ENCODE measurements around the gene ASPHD2.

DNA sequence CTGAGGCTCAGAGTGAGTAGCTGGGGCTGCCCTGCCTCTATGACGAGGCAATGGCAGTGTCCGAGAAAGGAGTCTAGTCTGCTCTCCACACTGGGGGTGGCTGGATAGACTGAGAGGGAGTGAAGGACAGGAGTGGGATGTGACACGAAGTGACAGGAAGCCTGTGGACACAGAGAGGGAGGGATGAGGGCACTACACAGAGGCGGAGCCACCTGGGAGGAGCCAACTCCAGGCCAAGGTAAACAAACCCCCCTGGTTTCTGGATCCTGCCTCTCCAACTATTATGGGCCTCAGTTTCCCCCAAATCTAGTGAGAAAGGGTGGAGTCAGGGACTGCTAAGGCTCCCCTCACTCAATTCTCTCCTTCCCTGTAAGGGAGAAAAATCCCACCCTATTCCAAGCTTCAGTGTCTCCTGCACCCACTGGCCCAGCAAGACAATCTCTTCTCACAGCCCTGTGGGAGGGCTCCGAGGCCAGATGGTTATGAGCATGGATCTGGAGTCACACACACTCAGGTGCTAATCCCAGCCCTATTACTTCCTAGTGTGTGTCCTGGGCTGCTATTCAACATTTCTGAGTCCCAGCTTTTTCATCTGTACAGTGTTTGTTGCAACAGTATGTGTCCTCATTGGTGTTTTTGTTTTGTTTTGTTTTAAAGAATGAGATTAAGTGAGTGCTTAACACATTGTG is 24.9 kb downstream of the ASPHD2 start:
- TF ChIP-seq, protein P1, sequence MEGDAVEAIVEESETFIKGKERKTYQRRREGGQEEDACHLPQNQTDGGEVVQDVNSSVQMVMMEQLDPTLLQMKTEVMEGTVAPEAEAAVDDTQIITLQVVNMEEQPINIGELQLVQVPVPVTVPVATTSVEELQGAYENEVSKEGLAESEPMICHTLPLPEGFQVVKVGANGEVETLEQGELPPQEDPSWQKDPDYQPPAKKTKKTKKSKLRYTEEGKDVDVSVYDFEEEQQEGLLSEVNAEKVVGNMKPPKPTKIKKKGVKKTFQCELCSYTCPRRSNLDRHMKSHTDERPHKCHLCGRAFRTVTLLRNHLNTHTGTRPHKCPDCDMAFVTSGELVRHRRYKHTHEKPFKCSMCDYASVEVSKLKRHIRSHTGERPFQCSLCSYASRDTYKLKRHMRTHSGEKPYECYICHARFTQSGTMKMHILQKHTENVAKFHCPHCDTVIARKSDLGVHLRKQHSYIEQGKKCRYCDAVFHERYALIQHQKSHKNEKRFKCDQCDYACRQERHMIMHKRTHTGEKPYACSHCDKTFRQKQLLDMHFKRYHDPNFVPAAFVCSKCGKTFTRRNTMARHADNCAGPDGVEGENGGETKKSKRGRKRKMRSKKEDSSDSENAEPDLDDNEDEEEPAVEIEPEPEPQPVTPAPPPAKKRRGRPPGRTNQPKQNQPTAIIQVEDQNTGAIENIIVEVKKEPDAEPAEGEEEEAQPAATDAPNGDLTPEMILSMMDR (IDR thresholded peaks at IDR 0.05), result no peak
- no peak for TF ChIP-seq POLR2AphosphoS5 (IDR thresholded peaks at IDR 0.05)

Measured in prostate gland (tissue), 2 donors.